A549 (cell line): ENCODE results near the gene HBE1. TPM values are rescaled to one million over a fixed set of nuclear protein-coding genes. Genes with fewer than 3 reads are reported as not detected.

Source experiments
- ATAC-seq, 2 experiments: fragments of 200-7000 bp in 1 of 2; fragments of >200 bp in 1 of 2; cut with Nextera tagmentation in 1 of 2; cut with Tn5 transposase in 1 of 2; 3 replicates each; pipeline versions ENCODE4 v1.8.0 to v1.9.1; 2018 to 2020; ENCODE audit warnings: mild to moderate bottlenecking in 1 of 2, moderate library complexity in 1 of 2
- CTCF ChIA-PET: fragments of 300-600 bp; sonication (Branson Sonifier 250); formaldehyde crosslinking; extraction: SDS; loops from one replicate; lab custom pipeline; 2021; ENCODE audit warnings: antibody characterized with exemption, inconsistent platforms; lab: Yijun Ruan, JAX
- POLR2A ChIA-PET: fragments of 350-600 bp; formaldehyde crosslinking; extraction: SDS; loops from one replicate; lab custom pipeline; 2021; ENCODE audit warnings: antibody characterized with exemption, inconsistent platforms; lab: Yijun Ruan, JAX
- DNase-seq, 2 experiments: peaks; one replicate each; pipeline versions ENCODE4 v3.0.0 to v3.0.0-alpha.2; 2011 to 2016; ENCODE audit warnings: low read depth in 1 of 2, low spot score in 1 of 2
- FAIRE-seq: peaks from 2 replicates; lab custom pipeline; 2011; peaks lifted over from hg19 to GRCh38; lab: Jason Lieb, UNC
- H3K27ac ChIP-seq, 2 experiments: fragments of >200 bp; sonication (Bioruptor Twin); formaldehyde crosslinking; 3 replicates each; pipeline ENCODE4 v1.5.1; 2016 to 2017
- H3K4me1 ChIP-seq: fragments of >200 bp; sonication (Bioruptor Twin); formaldehyde crosslinking; 3 replicates; pipeline ENCODE4 v1.6.1; 2016
- H3K4me2 ChIP-seq: fragments of >200 bp; sonication (Bioruptor Twin); formaldehyde crosslinking; 3 replicates; pipeline ENCODE4 v1.6.1; 2016
- H3K4me3 ChIP-seq: fragments of >200 bp; sonication (Bioruptor Twin); formaldehyde crosslinking; 3 replicates; pipeline ENCODE4 v1.5.1; 2016
- H3K9me3 ChIP-seq: fragments of >200 bp; sonication (Bioruptor Twin); formaldehyde crosslinking; 3 replicates; pipeline ENCODE4 v1.6.1; 2016
- CEBPB ChIP-seq, 2 experiments: fragments of >200 bp in 1 of 2; sonication (Bioruptor Twin) in 1 of 2; formaldehyde crosslinking in 1 of 2; IDR thresholded peaks; 2 replicates each; pipeline ENCODE4 v1.6.1; 2012 to 2016
- CHD2 ChIP-seq: fragments of 150-350 bp; IDR thresholded peaks from 2 replicates; pipeline ENCODE4 v1.6.1; 2014; ENCODE audit warnings: low read length; ENCODE audit not compliant: partially characterized antibody
- CHD4 ChIP-seq: fragments of 200-600 bp; sonication (generic); IDR thresholded peaks from 2 replicates; pipeline ENCODE4 v1.6.1; 2016; ENCODE audit warnings: antibody characterized with exemption, mild to moderate bottlenecking, borderline replicate concordance
- EHF ChIP-seq: fragments of 250-450 bp; sonication (Bioruptor Pico); IDR thresholded peaks from 2 replicates; pipeline ENCODE4 v1.5.0; 2020; ENCODE audit warnings: mild to moderate bottlenecking
- ELK1 ChIP-seq: fragments of 150-350 bp; IDR thresholded peaks from 2 replicates; pipeline ENCODE4 v1.6.1; 2014; ENCODE audit warnings: low read depth, mild to moderate bottlenecking, low read length
- ESRRA ChIP-seq: fragments of 150-350 bp; IDR thresholded peaks from 2 replicates; pipeline ENCODE4 v1.6.1; 2014; ENCODE audit warnings: mild to moderate bottlenecking, low read length, borderline replicate concordance
- FOSB ChIP-seq: fragments of 250-450 bp; sonication (Bioruptor Pico); IDR thresholded peaks from 2 replicates; pipeline ENCODE4 v1.5.0; 2020; ENCODE audit warnings: mild to moderate bottlenecking, moderate library complexity
- FOXS1 ChIP-seq: fragments of 250-450 bp; sonication (Bioruptor Pico); IDR thresholded peaks from 2 replicates; pipeline ENCODE4 v1.5.0; 2020; ENCODE audit warnings: mild to moderate bottlenecking, moderate library complexity
- HOXB13 ChIP-seq: fragments of 250-450 bp; sonication (Bioruptor Pico); IDR thresholded peaks from 2 replicates; pipeline ENCODE4 v1.5.0; 2020; ENCODE audit warnings: low read depth, mild to moderate bottlenecking, moderate library complexity
- KDM5A ChIP-seq: fragments of 200-600 bp; sonication (generic); IDR thresholded peaks from 2 replicates; pipeline ENCODE4 v1.6.1; 2016; ENCODE audit warnings: antibody characterized with exemption, mild to moderate bottlenecking
- MAFK ChIP-seq: fragments of 450-650 bp; IDR thresholded peaks from 2 replicates; pipeline ENCODE4 v1.6.1; 2014; ENCODE audit not compliant: partially characterized antibody
- MYC ChIP-seq: IDR thresholded peaks from 2 replicates; pipeline ENCODE4 v1.6.1; 2012; ENCODE audit warnings: mild to moderate bottlenecking, inconsistent platforms, low read length, improper control_type of control experiment, borderline replicate concordance
- NPAS2 ChIP-seq: fragments of 250-450 bp; sonication (Bioruptor Pico); IDR thresholded peaks from 2 replicates; pipeline ENCODE4 v1.8.0; 2022; ENCODE audit warnings: mild to moderate bottlenecking, moderate library complexity, borderline replicate concordance
- PHF8 ChIP-seq: fragments of 200-600 bp; sonication (generic); IDR thresholded peaks from 2 replicates; pipeline ENCODE4 v1.6.1; 2016; ENCODE audit warnings: low read depth, mild to moderate bottlenecking, antibody characterized with exemption, moderate library complexity, borderline replicate concordance
- RAD21 ChIP-seq, 2 experiments: fragments of >200 bp in 1 of 2; sonication (Bioruptor Twin) in 1 of 2; formaldehyde crosslinking in 1 of 2; IDR thresholded peaks in 1 of 2; conservative IDR thresholded peaks in 1 of 2; 2 replicates in 1 of 2; 3 replicates in 1 of 2; pipeline ENCODE4 v1.6.1; 2012 to 2018; ENCODE audit warnings: inconsistent platforms in 1 of 2
- RFX5 ChIP-seq: fragments of 450-650 bp; IDR thresholded peaks from 2 replicates; pipeline ENCODE4 v1.7.1; 2014; ENCODE audit warnings: antibody characterized with exemption, mild to moderate bottlenecking, moderate library complexity
- SREBF2 ChIP-seq: fragments of 450-650 bp; IDR thresholded peaks from 2 replicates; pipeline ENCODE4 v1.6.1; 2014; ENCODE audit warnings: mild to moderate bottlenecking, moderate library complexity
- ZC3H11A ChIP-seq: fragments of 450-650 bp; IDR thresholded peaks from 2 replicates; pipeline ENCODE4 v1.6.1; 2014; ENCODE audit warnings: antibody characterized with exemption, mild to moderate bottlenecking
- WGBS: methylation state at CpG from one replicate; pipeline ENCODE4 v1.1.6; 2017; ENCODE audit errors: missing lambda C conversion rate; 5-methylcytosine and 5-hydroxymethylcytosine counted together
- polyA plus RNA-seq, 4 experiments: library from polyadenylated mRNA; depleted of rRNA in 3 of 4; stranded (reverse); fragments of >200 nt; fragmentation: RNase III in 1 of 4; extraction: RNeasy Plus Mini Kit Qiagen cat#74134 plus additional on column Dnase treatment in 1 of 4; gene quantifications; 2 replicates in 3 of 4; 3 replicates in 1 of 4; pipeline ENCODE4 v1.2.3, GENCODE V29; 2011 to 2017
- TF ChIP-seq, protein P1 (sequence below): fragments of 250-450 bp; sonication (Bioruptor Pico); IDR thresholded peaks from 2 replicates; pipeline ENCODE4 v1.5.0; 2021; ENCODE audit warnings: mild to moderate bottlenecking, moderate library complexity, borderline replicate concordance
- TF ChIP-seq, protein P2 (sequence below): fragments of >200 bp; sonication (Bioruptor Twin); formaldehyde crosslinking; IDR thresholded peaks from 2 replicates; pipeline ENCODE4 v1.6.1; 2016

Gene HBE1
- polyA plus RNA-seq, 2 of the 4 experiments (the other 2 are of a cell fraction) = 0.32 TPM; not detected in 1

GRCh38 chr11:5223146-5223545 is 46.6 kb downstream of the HBE1 start:
- Histone ChIP-seq H3K27ac (no peak overlapping the region), H3K4me2 (no peak overlapping the region), H3K9me3 (no peaks in the 10 kb centered on the region), H3K4me3 (no peak overlapping the region), H3K4me1 (no peaks in the 10 kb centered on the region)
- ATAC-seq = no peak
- 52% methylated on average over 6 of the region's 6 CpGs for WGBS
- no peak for FAIRE-seq
- ChIA-PET POLR2A (no interaction called here), CTCF (no interaction called here)
- DNase-seq = no peak
- TF ChIP-seq EHF (no peak), FOXS1 (no peak), PHF8 (no peak), HOXB13 (CRISPR knock-in tag) (no peak), CHD2 (no peak), RFX5 (no peak), RAD21 (conservative IDR thresholded peaks at IDR 0.05 in 1 of 2, IDR thresholded peaks at IDR 0.05 in 1 of 2) (no peak), ELK1 (no peak), CEBPB (IDR thresholded peaks at IDR 0.05) (no peak), MAFK (no peak), CHD4 (no peak), ZC3H11A (no peak), KDM5A (no peak), ESRRA (no peak), SREBF2 (no peak), FOSB (CRISPR knock-in tag) (no peak), MYC (no peak), NPAS2 (no peak)
- TF ChIP-seq, protein P1, sequence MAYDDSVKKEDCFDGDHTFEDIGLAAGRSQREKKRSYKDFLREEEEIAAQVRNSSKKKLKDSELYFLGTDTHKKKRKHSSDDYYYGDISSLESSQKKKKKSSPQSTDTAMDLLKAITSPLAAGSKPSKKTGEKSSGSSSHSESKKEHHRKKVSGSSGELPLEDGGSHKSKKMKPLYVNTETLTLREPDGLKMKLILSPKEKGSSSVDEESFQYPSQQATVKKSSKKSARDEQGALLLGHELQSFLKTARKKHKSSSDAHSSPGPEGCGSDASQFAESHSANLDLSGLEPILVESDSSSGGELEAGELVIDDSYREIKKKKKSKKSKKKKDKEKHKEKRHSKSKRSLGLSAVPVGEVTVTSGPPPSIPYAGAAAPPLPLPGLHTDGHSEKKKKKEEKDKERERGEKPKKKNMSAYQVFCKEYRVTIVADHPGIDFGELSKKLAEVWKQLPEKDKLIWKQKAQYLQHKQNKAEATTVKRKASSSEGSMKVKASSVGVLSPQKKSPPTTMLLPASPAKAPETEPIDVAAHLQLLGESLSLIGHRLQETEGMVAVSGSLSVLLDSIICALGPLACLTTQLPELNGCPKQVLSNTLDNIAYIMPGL = no peak
- TF ChIP-seq, protein P2, sequence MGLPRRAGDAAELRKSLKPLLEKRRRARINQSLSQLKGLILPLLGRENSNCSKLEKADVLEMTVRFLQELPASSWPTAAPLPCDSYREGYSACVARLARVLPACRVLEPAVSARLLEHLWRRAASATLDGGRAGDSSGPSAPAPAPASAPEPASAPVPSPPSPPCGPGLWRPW = no peak

Other genes with a start within 250 kb of the HBE1 start
- gene OR52J3, start 223.4 kb downstream of the HBE1 start, polyA plus RNA-seq (2011; rRNA removed) = not detected in 2 replicates
- not detected in 3 replicates for gene OR52J3, start 223.4 kb downstream of the HBE1 start, polyA plus RNA-seq (2017; fragmentation: RNase III; extraction: RNeasy Plus Mini Kit Qiagen cat#74134 plus additional on column Dnase treatment)
- gene OR52E2, start 210.3 kb downstream of the HBE1 start, polyA plus RNA-seq (2011; rRNA removed) = not detected in 2 replicates
- not detected in 3 replicates for gene OR52E2, start 210.3 kb downstream of the HBE1 start, polyA plus RNA-seq (2017; fragmentation: RNase III; extraction: RNeasy Plus Mini Kit Qiagen cat#74134 plus additional on column Dnase treatment)
- gene OR52E1, start 200.4 kb downstream of the HBE1 start, polyA plus RNA-seq (2011; rRNA removed) = not detected in 2 replicates
- not detected in 3 replicates for gene OR52E1, start 200.4 kb downstream of the HBE1 start, polyA plus RNA-seq (2017; fragmentation: RNase III; extraction: RNeasy Plus Mini Kit Qiagen cat#74134 plus additional on column Dnase treatment)
- gene OR52A5, start 131.6 kb downstream of the HBE1 start, polyA plus RNA-seq (2011; rRNA removed) = not detected in 2 replicates
- not detected in 3 replicates for gene OR52A5, start 131.6 kb downstream of the HBE1 start, polyA plus RNA-seq (2017; fragmentation: RNase III; extraction: RNeasy Plus Mini Kit Qiagen cat#74134 plus additional on column Dnase treatment)
- not detected in 2 replicates for gene OR52A1, start 115.2 kb downstream of the HBE1 start, polyA plus RNA-seq (2011; rRNA removed)
- gene OR52A1, start 115.2 kb downstream of the HBE1 start, polyA plus RNA-seq (2017; fragmentation: RNase III; extraction: RNeasy Plus Mini Kit Qiagen cat#74134 plus additional on column Dnase treatment) = not detected in 3 replicates
- not detected in 2 replicates for gene OR51V1, start 69.3 kb downstream of the HBE1 start, polyA plus RNA-seq (2011; rRNA removed)
- not detected in 3 replicates for gene OR51V1, start 69.3 kb downstream of the HBE1 start, polyA plus RNA-seq (2017; fragmentation: RNase III; extraction: RNeasy Plus Mini Kit Qiagen cat#74134 plus additional on column Dnase treatment)
- 0.30 TPM in 1 of 2 replicates, not detected in the other for gene HBB, start 42.9 kb downstream of the HBE1 start, polyA plus RNA-seq (2011; rRNA removed)
- not detected in 3 replicates for gene HBB, start 42.9 kb downstream of the HBE1 start, polyA plus RNA-seq (2017; fragmentation: RNase III; extraction: RNeasy Plus Mini Kit Qiagen cat#74134 plus additional on column Dnase treatment)
- not detected in 2 replicates for gene HBD, start 35.5 kb downstream of the HBE1 start, polyA plus RNA-seq (2011; rRNA removed)
- not detected in 3 replicates for gene HBD, start 35.5 kb downstream of the HBE1 start, polyA plus RNA-seq (2017; fragmentation: RNase III; extraction: RNeasy Plus Mini Kit Qiagen cat#74134 plus additional on column Dnase treatment)
- not detected in 2 replicates for gene HBG1, start 20.1 kb downstream of the HBE1 start, polyA plus RNA-seq (2011; rRNA removed)
- not detected in 3 replicates for gene HBG1, start 20.1 kb downstream of the HBE1 start, polyA plus RNA-seq (2017; fragmentation: RNase III; extraction: RNeasy Plus Mini Kit Qiagen cat#74134 plus additional on column Dnase treatment)
- gene HBG2, start 15.2 kb downstream of the HBE1 start, polyA plus RNA-seq (2011; rRNA removed) = not detected in 2 replicates
- not detected in 3 replicates for gene HBG2, start 15.2 kb downstream of the HBE1 start, polyA plus RNA-seq (2017; fragmentation: RNase III; extraction: RNeasy Plus Mini Kit Qiagen cat#74134 plus additional on column Dnase treatment)
- gene OR51B4, start 32.0 kb upstream of the HBE1 start, polyA plus RNA-seq (2011; rRNA removed) = 0.11 TPM in 1 of 2 replicates, not detected in the other
- not detected in 3 replicates for gene OR51B4, start 32.0 kb upstream of the HBE1 start, polyA plus RNA-seq (2017; fragmentation: RNase III; extraction: RNeasy Plus Mini Kit Qiagen cat#74134 plus additional on column Dnase treatment)
- gene OR51B2, start 54.4 kb upstream of the HBE1 start, polyA plus RNA-seq (2011; rRNA removed) = not detected in 2 replicates
- gene OR51B2, start 54.4 kb upstream of the HBE1 start, polyA plus RNA-seq (2017; fragmentation: RNase III; extraction: RNeasy Plus Mini Kit Qiagen cat#74134 plus additional on column Dnase treatment) = not detected in 3 replicates
- 0.09 and 0.19 TPM in 2 replicates for gene OR51B5, start 73.6 kb upstream of the HBE1 start, polyA plus RNA-seq (2011; rRNA removed)
- 0.06 to 0.10 TPM in 2 of 3 replicates, not detected in the other for gene OR51B5, start 73.6 kb upstream of the HBE1 start, polyA plus RNA-seq (2017; fragmentation: RNase III; extraction: RNeasy Plus Mini Kit Qiagen cat#74134 plus additional on column Dnase treatment)
- not detected in 2 replicates for gene OR51B6, start 81.6 kb upstream of the HBE1 start, polyA plus RNA-seq (2011; rRNA removed)
- not detected in 3 replicates for gene OR51B6, start 81.6 kb upstream of the HBE1 start, polyA plus RNA-seq (2017; fragmentation: RNase III; extraction: RNeasy Plus Mini Kit Qiagen cat#74134 plus additional on column Dnase treatment)
- gene OR51M1, start 113.9 kb upstream of the HBE1 start, polyA plus RNA-seq (2011; rRNA removed) = not detected in 2 replicates
- gene OR51M1, start 113.9 kb upstream of the HBE1 start, polyA plus RNA-seq (2017; fragmentation: RNase III; extraction: RNeasy Plus Mini Kit Qiagen cat#74134 plus additional on column Dnase treatment) = not detected in 3 replicates
- gene OR51Q1, start 152.2 kb upstream of the HBE1 start, polyA plus RNA-seq (2011; rRNA removed) = not detected in 2 replicates
- not detected in 3 replicates for gene OR51Q1, start 152.2 kb upstream of the HBE1 start, polyA plus RNA-seq (2017; fragmentation: RNase III; extraction: RNeasy Plus Mini Kit Qiagen cat#74134 plus additional on column Dnase treatment)
- not detected in 2 replicates for gene OR51I1, start 171.6 kb upstream of the HBE1 start, polyA plus RNA-seq (2011; rRNA removed)
- not detected in 3 replicates for gene OR51I1, start 171.6 kb upstream of the HBE1 start, polyA plus RNA-seq (2017; fragmentation: RNase III; extraction: RNeasy Plus Mini Kit Qiagen cat#74134 plus additional on column Dnase treatment)
- gene OR51I2, start 179.4 kb upstream of the HBE1 start, polyA plus RNA-seq (2011; rRNA removed) = not detected in 2 replicates
- gene OR51I2, start 179.4 kb upstream of the HBE1 start, polyA plus RNA-seq (2017; fragmentation: RNase III; extraction: RNeasy Plus Mini Kit Qiagen cat#74134 plus additional on column Dnase treatment) = not detected in 3 replicates
- gene OR52D1, start 218.7 kb upstream of the HBE1 start, polyA plus RNA-seq (2011; rRNA removed) = not detected in 2 replicates
- not detected in 3 replicates for gene OR52D1, start 218.7 kb upstream of the HBE1 start, polyA plus RNA-seq (2017; fragmentation: RNase III; extraction: RNeasy Plus Mini Kit Qiagen cat#74134 plus additional on column Dnase treatment)
- not detected in 2 replicates for gene UBQLN3, start 240.0 kb upstream of the HBE1 start, polyA plus RNA-seq (2011; rRNA removed)
- not detected in 3 replicates for gene UBQLN3, start 240.0 kb upstream of the HBE1 start, polyA plus RNA-seq (2017; fragmentation: RNase III; extraction: RNeasy Plus Mini Kit Qiagen cat#74134 plus additional on column Dnase treatment)
- gene UBQLNL, start 246.8 kb upstream of the HBE1 start, polyA plus RNA-seq (2011; rRNA removed) = 0.41 and 0.71 TPM in 2 replicates
- gene UBQLNL, start 246.8 kb upstream of the HBE1 start, polyA plus RNA-seq (2017; fragmentation: RNase III; extraction: RNeasy Plus Mini Kit Qiagen cat#74134 plus additional on column Dnase treatment) = 0.06 to 0.13 TPM (median 0.12 TPM) in 3 replicates